ENCODE data around the gene MRPS35.

- TF ChIP-seq CTCF (IDR thresholded peaks at IDR 0.05) (no peak), ZFX (IDR thresholded peaks at IDR 0.05; ENCODE audit: borderline replicate concordance) (no peak)
Measured at GRCh38 chr12:27709212-27709931, 1.3 kb upstream of the MRPS35 start.

All from 22Rv1 (cell line).